Stomach (tissue), 9 donors: ENCODE data around the gene PALLD. TPM values are rescaled to one million over a fixed set of nuclear protein-coding genes. Genes with fewer than 3 reads are reported as not detected.

Experiments used
- DNase-seq, 2 donors: peaks; one replicate each; pipeline versions ENCODE4 v3.0.0 to v3.0.0-alpha.2; 2013 to 2019
- H3K27ac ChIP-seq, 5 donors: fragments of 200-600 bp in 4 of 5; sonication (generic) in 4 of 5; one replicate each; pipeline ENCODE4 v1.5.1; 2013 to 2019; ENCODE audit warnings: mild to moderate bottlenecking in 1 of 5, moderate library complexity in 1 of 5
- H3K27me3 ChIP-seq, 3 donors: fragments of 200-600 bp; sonication (generic); one replicate each; pipeline ENCODE4 v1.5.1; 2017 to 2019; ENCODE audit warnings: mixed run types in 1 of 3
- H3K36me3 ChIP-seq, 4 donors: fragments of 200-600 bp; sonication (generic); 1 replicate in 3 of 4; 2 replicates in 1 of 4; pipeline ENCODE4 v1.5.1; 2016 to 2019
- H3K4me1 ChIP-seq, 4 donors: fragments of 200-600 bp; sonication (generic); one replicate each; pipeline ENCODE4 v1.5.1; 2016 to 2019
- H3K4me3 ChIP-seq, 4 donors: fragments of 200-600 bp; sonication (generic) in 3 of 4; one replicate each; pipeline ENCODE4 v1.5.1; 2016 to 2019; ENCODE audit warnings: mild to moderate bottlenecking in 1 of 4
- H3K9me3 ChIP-seq, 4 donors: fragments of 200-600 bp; sonication (generic); one replicate each; pipeline ENCODE4 v1.5.1; 2016 to 2019
- CTCF ChIP-seq, 7 experiments: fragments of 450-650 bp in 4 of 7; fragments of 200-600 bp in 3 of 7; sonication (generic) in 3 of 7; IDR thresholded peaks; one replicate each; pipeline ENCODE4 v1.5.1; 2016 to 2019; ENCODE audit warnings: antibody characterized with exemption in 7 of 7, control low read depth in 2 of 7, mild to moderate bottlenecking in 1 of 7
- EP300 ChIP-seq: sonication (generic); formaldehyde crosslinking; IDR thresholded peaks from one replicate; pipeline ENCODE4 v1.6.1; 2017; ENCODE audit warnings: antibody characterized with exemption
- POLR2A ChIP-seq, 4 donors: fragments of 450-650 bp; IDR thresholded peaks; one replicate each; pipeline ENCODE4 v1.6.1; 2016; ENCODE audit warnings: antibody characterized with exemption in 4 of 4, control low read depth in 2 of 4, mild to moderate bottlenecking in 1 of 4, moderate library complexity in 1 of 4
- POLR2AphosphoS5 ChIP-seq, 3 donors: sonication (generic); formaldehyde crosslinking; IDR thresholded peaks; one replicate each; pipeline ENCODE4 v1.6.1; 2016; ENCODE audit warnings: antibody characterized with exemption in 3 of 3
- WGBS, 5 donors: extraction: QIAGEN DNeasy Blood & Tissue Kit in 3 of 5; methylation state at CpG; one replicate each; pipeline versions ENCODE4 v1.1.5 to v1.1.7; 2013 to 2018; 5-methylcytosine and 5-hydroxymethylcytosine counted together
- intact Hi-C: fragments of 100-400 bp; cut with DNase I; formaldehyde crosslinking; loops from one replicate; pipeline ENCODE4 v1.15.1; 2023; ENCODE audit warnings: low total_unique reads
- polyA plus RNA-seq, 3 donors: library from polyadenylated mRNA; stranded (reverse); fragments of 200-250 nt; gene quantifications; one replicate each; pipeline ENCODE4 v1.2.3, GENCODE V29; 2013
- total RNA-seq, 5 donors: library from RNA; depleted of rRNA; stranded (reverse); fragments of >200 nt; gene quantifications; one replicate each; pipeline versions ENCODE4 v1.1.0 to v1.2.3, GENCODE V29; 2014 to 2016
- donor health status: healthy with polysubstance abuse.
- donor health status: Bipolar disorder and iron deficiency.
- donor health status: healthy.

The PALLD gene
- total and polyA plus RNA-seq, 8 donors = 75.9 to 984 (median 206) TPM

- Histone ChIP-seq H3K4me3 (no peak overlapping the region), H3K9me3 (no peaks in the 10 kb centered on the region), H3K27ac (no peak overlapping the region), H3K27me3 (no peaks in the 10 kb centered on the region), H3K4me1 (peaks cover 5 to 20% (median 11%) of the 10 kb centered on the region in 4 donors), H3K36me3 (no peaks in the 10 kb centered on the region)
- DNase-seq = no peak
- intact Hi-C loops = no loop called here
- TF ChIP-seq EP300 = no peak
- no peak for TF ChIP-seq POLR2AphosphoS5 (IDR thresholded peaks at IDR 0.05)
- TF ChIP-seq CTCF (IDR thresholded peaks at IDR 0.05) = no peak
- TF ChIP-seq POLR2A (IDR thresholded peaks at IDR 0.05) = no peak
Measured at GRCh38 chr4:168570466-168570865, 73.6 kb downstream of the PALLD start.

GRCh38 chr4:168572002-168572401, 75.2 kb downstream of the PALLD start:
- 79 to 86% (median 84%) methylated on average over 3 of the region's 3 CpGs for WGBS, 5 donors
- intact Hi-C loops = no loop called here
- no peak overlapping the region for H3K27ac ChIP-seq
- TF ChIP-seq CTCF (IDR thresholded peaks at IDR 0.05) = no peak
- TF ChIP-seq POLR2A (IDR thresholded peaks at IDR 0.05) = no peak
- no peak for TF ChIP-seq POLR2AphosphoS5 (IDR thresholded peaks at IDR 0.05)
- TF ChIP-seq EP300 = no peak
- H3K9me3 ChIP-seq = no peaks in the 10 kb centered on the region
- H3K4me3 ChIP-seq = no peak overlapping the region
- DNase-seq = no peak
- no peaks in the 10 kb centered on the region for H3K36me3 ChIP-seq
- H3K27me3 ChIP-seq = no peaks in the 10 kb centered on the region
- peaks cover 5 to 20% (median 11%) of the 10 kb centered on the region in 4 donors for H3K4me1 ChIP-seq

DNA sequence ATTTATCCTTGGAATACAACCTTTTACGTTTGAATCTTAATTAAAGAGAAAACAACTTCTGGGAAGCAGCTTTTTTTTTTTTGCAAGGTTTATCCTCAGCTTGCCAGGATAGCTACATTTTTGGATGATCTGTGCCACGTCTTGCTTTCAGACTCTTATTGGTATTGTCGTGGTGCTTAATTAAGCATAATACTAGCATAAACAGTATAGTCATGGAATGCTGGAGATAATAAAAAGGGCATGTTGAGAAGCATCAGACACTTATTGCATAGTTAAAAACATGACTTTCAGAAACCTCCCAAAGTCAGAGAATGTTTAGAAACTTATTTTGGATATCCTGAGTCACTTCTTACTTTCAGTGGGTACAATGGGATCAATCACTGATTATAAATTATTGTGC, 77.0 kb downstream of the PALLD start:
- intact Hi-C loops = no loop called here
- TF ChIP-seq POLR2A (IDR thresholded peaks at IDR 0.05) (no peak), EP300 (no peak), CTCF (IDR thresholded peaks at IDR 0.05) (no peak), POLR2AphosphoS5 (IDR thresholded peaks at IDR 0.05) (no peak)
- WGBS, 5 donors = 80 to 89% (median 87%) methylated on average over 3 of the region's 3 CpGs
- Histone ChIP-seq H3K4me1 (peaks cover 5 to 20% (median 11%) of the 10 kb centered on the region in 4 donors), H3K4me3 (no peak overlapping the region), H3K27me3 (no peaks in the 10 kb centered on the region), H3K36me3 (no peaks in the 10 kb centered on the region), H3K9me3 (no peaks in the 10 kb centered on the region), H3K27ac (no peak overlapping the region)
- DNase-seq = no peak

DNA sequence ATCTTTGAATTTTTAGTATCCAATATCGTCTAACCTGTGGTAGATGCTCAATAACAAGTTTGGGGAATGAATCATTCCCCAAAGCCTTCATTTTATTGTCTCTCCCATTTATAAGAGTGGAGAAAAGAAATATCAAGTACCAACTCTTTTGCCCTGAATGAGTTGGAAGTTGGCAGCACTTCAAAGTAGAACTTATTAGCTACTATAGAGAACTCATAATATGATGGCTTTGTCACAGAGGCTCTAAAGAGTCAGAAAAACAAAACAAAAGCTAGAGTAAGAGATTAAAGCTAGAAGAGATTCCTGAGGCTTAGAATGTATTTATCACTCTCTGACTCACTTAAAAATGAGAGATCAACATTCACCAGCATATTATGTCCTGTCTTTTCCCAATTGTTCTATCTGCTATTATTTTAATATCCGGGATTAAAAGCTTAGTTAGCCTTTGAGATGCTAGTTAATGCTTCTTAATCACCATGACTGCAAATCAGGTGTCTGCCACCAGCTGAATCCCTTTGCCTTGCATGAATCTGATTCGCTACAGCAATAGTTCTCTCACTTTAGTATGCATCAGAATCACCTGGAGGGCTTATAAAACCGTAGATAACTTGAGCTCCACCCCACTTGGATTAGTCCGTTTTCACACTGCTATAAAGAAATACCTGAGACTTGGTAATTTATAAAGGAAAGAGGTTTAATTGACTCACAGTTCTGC, 77.9 kb downstream of the PALLD start:
- no peak overlapping the region for H3K27ac ChIP-seq
- DNase-seq = no peak
- peaks cover 1 to 14% (median 7%) of the 10 kb centered on the region in 4 donors for H3K4me1 ChIP-seq
- H3K36me3 ChIP-seq = no peaks in the 10 kb centered on the region
- TF ChIP-seq CTCF (IDR thresholded peaks at IDR 0.05) (no peak), POLR2A (IDR thresholded peaks at IDR 0.05) (no peak), EP300 (no peak), POLR2AphosphoS5 (IDR thresholded peaks at IDR 0.05) (no peak)
- 67 to 87% (median 86%) methylated on average over 5 of the region's 5 CpGs for WGBS, 5 donors
- H3K9me3 ChIP-seq = no peaks in the 10 kb centered on the region
- intact Hi-C loops = no loop called here
- no peak overlapping the region for H3K4me3 ChIP-seq
- no peaks in the 10 kb centered on the region for H3K27me3 ChIP-seq
